Inflammatory macrophage treated with lipopolysaccharide for 1 hour (primary cell): Measurements from ENCODE around the gene STK11IP.

Experiments used
- DNase-seq, 2 donors: peaks; one replicate each; pipeline ENCODE4 v3.0.0-alpha.2; 2020 to 2022

STK11IP gene

GRCh38 chr2:219658196-219658846, 60.7 kb downstream of the STK11IP start:
- no peak for DNase-seq

GRCh38 chr2:219658874-219659273, 61.2 kb downstream of the STK11IP start:
- DNase-seq: no peak

- no peak for DNase-seq
Observed at GRCh38 chr2:219661197-219661954, 63.7 kb downstream of the STK11IP start.

GRCh38 chr2:219661955-219662395, 64.3 kb downstream of the STK11IP start:
- no peak for DNase-seq

GRCh38 chr2:219662566-219662965, 64.9 kb downstream of the STK11IP start:
- no peak for DNase-seq

GRCh38 chr2:219663116-219663762, 65.6 kb downstream of the STK11IP start:
- no peak for DNase-seq

GRCh38 chr2:219664041-219664440, 66.4 kb downstream of the STK11IP start:
- DNase-seq: no peak

- DNase-seq: no peak
Observed at GRCh38 chr2:219664944-219665343, 67.3 kb downstream of the STK11IP start.

- DNase-seq: no peak
Observed at GRCh38 chr2:219665926-219666325, 68.3 kb downstream of the STK11IP start.
